DND-41 (cell line): ENCODE results near the gene ERCC6L2.

Source experiments
- EZH2 ChIP-seq: IDR thresholded peaks from 3 replicates; pipeline ENCODE4 v1.6.1; 2012; ENCODE audit warnings: borderline replicate concordance, low read depth, mild to moderate bottlenecking, moderate library complexity, low read length, inconsistent platforms; ENCODE audit not compliant: severe bottlenecking
- TF ChIP-seq, protein P1 (sequence below): IDR thresholded peaks from 2 replicates; pipeline ENCODE4 v1.5.1; 2012; ENCODE audit warnings: borderline replicate concordance, low read length, moderate library complexity, mild to moderate bottlenecking; ENCODE audit not compliant: poor library complexity, severe bottlenecking; ENCODE audit errors: extremely low read depth

- TF ChIP-seq, protein P1, sequence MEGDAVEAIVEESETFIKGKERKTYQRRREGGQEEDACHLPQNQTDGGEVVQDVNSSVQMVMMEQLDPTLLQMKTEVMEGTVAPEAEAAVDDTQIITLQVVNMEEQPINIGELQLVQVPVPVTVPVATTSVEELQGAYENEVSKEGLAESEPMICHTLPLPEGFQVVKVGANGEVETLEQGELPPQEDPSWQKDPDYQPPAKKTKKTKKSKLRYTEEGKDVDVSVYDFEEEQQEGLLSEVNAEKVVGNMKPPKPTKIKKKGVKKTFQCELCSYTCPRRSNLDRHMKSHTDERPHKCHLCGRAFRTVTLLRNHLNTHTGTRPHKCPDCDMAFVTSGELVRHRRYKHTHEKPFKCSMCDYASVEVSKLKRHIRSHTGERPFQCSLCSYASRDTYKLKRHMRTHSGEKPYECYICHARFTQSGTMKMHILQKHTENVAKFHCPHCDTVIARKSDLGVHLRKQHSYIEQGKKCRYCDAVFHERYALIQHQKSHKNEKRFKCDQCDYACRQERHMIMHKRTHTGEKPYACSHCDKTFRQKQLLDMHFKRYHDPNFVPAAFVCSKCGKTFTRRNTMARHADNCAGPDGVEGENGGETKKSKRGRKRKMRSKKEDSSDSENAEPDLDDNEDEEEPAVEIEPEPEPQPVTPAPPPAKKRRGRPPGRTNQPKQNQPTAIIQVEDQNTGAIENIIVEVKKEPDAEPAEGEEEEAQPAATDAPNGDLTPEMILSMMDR: no peak
- TF ChIP-seq EZH2: no peak
These were observed 544 bp upstream of the ERCC6L2 start for GRCh38 chr9:95874989-95875304.
